Measurements from ENCODE around the gene SCAI.

DNA sequence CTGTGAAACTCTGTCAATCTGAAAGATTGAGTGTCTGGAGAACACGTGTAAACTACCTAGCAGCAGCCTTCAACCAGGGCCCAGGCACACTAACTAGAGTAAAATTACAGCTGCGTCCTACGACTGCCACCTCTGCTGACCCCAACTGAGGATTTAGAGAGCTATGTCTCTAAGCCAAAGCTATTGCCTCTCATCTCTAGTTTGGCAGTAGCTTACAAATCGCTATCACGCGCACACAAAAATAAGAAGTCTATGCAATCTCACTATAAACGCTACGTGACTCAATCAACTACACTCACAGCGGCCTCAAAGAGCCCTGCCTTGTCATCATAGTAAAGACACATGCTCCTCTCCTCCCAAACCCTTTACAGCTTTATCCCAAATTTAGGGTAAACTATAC is 37.5 kb upstream of the SCAI start:
- no peak for TF ChIP-seq TAF1 (IDR thresholded peaks at IDR 0.05; ENCODE audit: borderline replicate concordance, insufficient read depth, low read length)
- TF ChIP-seq, protein P1, sequence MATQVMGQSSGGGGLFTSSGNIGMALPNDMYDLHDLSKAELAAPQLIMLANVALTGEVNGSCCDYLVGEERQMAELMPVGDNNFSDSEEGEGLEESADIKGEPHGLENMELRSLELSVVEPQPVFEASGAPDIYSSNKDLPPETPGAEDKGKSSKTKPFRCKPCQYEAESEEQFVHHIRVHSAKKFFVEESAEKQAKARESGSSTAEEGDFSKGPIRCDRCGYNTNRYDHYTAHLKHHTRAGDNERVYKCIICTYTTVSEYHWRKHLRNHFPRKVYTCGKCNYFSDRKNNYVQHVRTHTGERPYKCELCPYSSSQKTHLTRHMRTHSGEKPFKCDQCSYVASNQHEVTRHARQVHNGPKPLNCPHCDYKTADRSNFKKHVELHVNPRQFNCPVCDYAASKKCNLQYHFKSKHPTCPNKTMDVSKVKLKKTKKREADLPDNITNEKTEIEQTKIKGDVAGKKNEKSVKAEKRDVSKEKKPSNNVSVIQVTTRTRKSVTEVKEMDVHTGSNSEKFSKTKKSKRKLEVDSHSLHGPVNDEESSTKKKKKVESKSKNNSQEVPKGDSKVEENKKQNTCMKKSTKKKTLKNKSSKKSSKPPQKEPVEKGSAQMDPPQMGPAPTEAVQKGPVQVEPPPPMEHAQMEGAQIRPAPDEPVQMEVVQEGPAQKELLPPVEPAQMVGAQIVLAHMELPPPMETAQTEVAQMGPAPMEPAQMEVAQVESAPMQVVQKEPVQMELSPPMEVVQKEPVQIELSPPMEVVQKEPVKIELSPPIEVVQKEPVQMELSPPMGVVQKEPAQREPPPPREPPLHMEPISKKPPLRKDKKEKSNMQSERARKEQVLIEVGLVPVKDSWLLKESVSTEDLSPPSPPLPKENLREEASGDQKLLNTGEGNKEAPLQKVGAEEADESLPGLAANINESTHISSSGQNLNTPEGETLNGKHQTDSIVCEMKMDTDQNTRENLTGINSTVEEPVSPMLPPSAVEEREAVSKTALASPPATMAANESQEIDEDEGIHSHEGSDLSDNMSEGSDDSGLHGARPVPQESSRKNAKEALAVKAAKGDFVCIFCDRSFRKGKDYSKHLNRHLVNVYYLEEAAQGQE (IDR thresholded peaks at IDR 0.05; ENCODE audit: insufficient read depth in 1 of 2, low read depth in 2 of 2, low read length in 2 of 2): no peak
- TF ChIP-seq POLR2AphosphoS5 (IDR thresholded peaks at IDR 0.05; ENCODE audit: low read depth, low read length): no peak
- TF ChIP-seq SIN3A (IDR thresholded peaks at IDR 0.05; ENCODE audit: borderline replicate concordance, insufficient read depth, low read length): no peak
- no peak for TF ChIP-seq FOXP2 (optimal IDR thresholded peaks at IDR 0.05; ENCODE audit: borderline replicate concordance, extremely low read depth, extremely low read length, insufficient read depth)
